Activated CD4-positive, alpha-beta T cell treated with anti-CD3 and anti-CD28 coated beads, Interleukin-2, amount 10 ng/mL, durations not matched to agents 7 days and 5 days (primary cell): ENCODE measurements around the gene PTGIS. TPM values are rescaled to one million over a fixed set of nuclear protein-coding genes. Genes with fewer than 3 reads are reported as not detected.
A peak's percentile ranks its signal among the peaks of the same experiment; 100 is the strongest.

ENCODE experiments used
- CTCF ChIA-PET: fragments of 350-600 bp; sonication (Branson Sonifier 250); formaldehyde crosslinking; loops from one replicate; lab custom pipeline; 2021; ENCODE audit warnings: antibody characterized with exemption; lab: Charles Lee
- POLR2A ChIA-PET: fragments of 350-600 bp; sonication (Branson Sonifier 250); formaldehyde crosslinking; loops from one replicate; lab custom pipeline; 2021; ENCODE audit warnings: antibody characterized with exemption; lab: Charles Lee
- DNase-seq: peaks from one replicate; pipeline ENCODE4 v3.0.0-alpha.2; 2020
- H3K27ac Mint-ChIP-seq: one replicate; pipeline ENCODE4 v1.8.0; 2021; ENCODE audit warnings: mild to moderate bottlenecking, moderate library complexity, mixed read lengths
- H3K27me3 Mint-ChIP-seq: one replicate; pipeline ENCODE4 v1.8.0; 2021; ENCODE audit warnings: mixed read lengths
- H3K36me3 Mint-ChIP-seq: one replicate; pipeline ENCODE4 v1.8.0; 2021; ENCODE audit warnings: low read depth, mixed read lengths
- H3K4me1 Mint-ChIP-seq: one replicate; pipeline ENCODE4 v1.8.0; 2021; ENCODE audit warnings: mixed read lengths
- H3K4me3 Mint-ChIP-seq: one replicate; pipeline ENCODE4 v1.8.0; 2021; ENCODE audit warnings: mild to moderate bottlenecking, moderate library complexity, mixed read lengths
- H3K9me3 Mint-ChIP-seq: one replicate; pipeline ENCODE4 v1.8.0; 2021; ENCODE audit warnings: mixed read lengths
- total RNA-seq, 2 experiments: library from RNA; stranded (reverse); gene quantifications; one replicate each; pipeline ENCODE4 v1.2.3, GENCODE V29; 2021

Gene PTGIS
- total RNA-seq, 2 experiments from 2014 or later, result 0.40 to 0.62 TPM

GRCh38 chr20:49594143-49594930, 26.4 kb upstream of the PTGIS start:
- Mint-ChIP-seq H3K27me3 (peaks cover 2% of the 10 kb centered on the region), H3K27ac (peak overlapping the region; percentile 92), H3K9me3 (peaks cover 25% of the 10 kb centered on the region), H3K4me3 (peak overlapping the region; percentile 74), H3K4me1 (peaks cover 88% of the 10 kb centered on the region), H3K36me3 (peaks cover 50% of the 10 kb centered on the region)
- POLR2A ChIA-PET, result interaction anchor here (1.0 kb wide), 1 partner anchor 10 kb away, joined by 3 read pairs; no protein-coding TSS in a partner anchor
- CTCF ChIA-PET, result interaction anchor here (0.5 to 5.5 kb wide), 10 partner anchors 9 to 54 kb away, joined by 3 to 42 read pairs (median 3); no protein-coding TSS in a partner anchor
- DNase-seq, result peak; percentile 82

- Mint-ChIP-seq H3K27ac (peak overlapping the region; percentile 92), H3K27me3 (peaks cover 2% of the 10 kb centered on the region), H3K4me1 (peaks cover 88% of the 10 kb centered on the region), H3K9me3 (peaks cover 27% of the 10 kb centered on the region), H3K4me3 (peak overlapping the region; percentile 74), H3K36me3 (peaks cover 52% of the 10 kb centered on the region)
- ChIA-PET POLR2A (interaction anchor here (1.0 kb wide), 1 partner anchor 10 kb away, joined by 3 read pairs; no protein-coding TSS in a partner anchor), CTCF (interaction anchor here (0.5 to 5.5 kb wide), 8 partner anchors 10 to 299 kb away, joined by 3 to 42 read pairs (median 4); no protein-coding TSS in a partner anchor)
- DNase-seq, result no peak
These were observed 25.7 kb upstream of the PTGIS start for GRCh38 chr20:49593466-49594142.

DNA sequence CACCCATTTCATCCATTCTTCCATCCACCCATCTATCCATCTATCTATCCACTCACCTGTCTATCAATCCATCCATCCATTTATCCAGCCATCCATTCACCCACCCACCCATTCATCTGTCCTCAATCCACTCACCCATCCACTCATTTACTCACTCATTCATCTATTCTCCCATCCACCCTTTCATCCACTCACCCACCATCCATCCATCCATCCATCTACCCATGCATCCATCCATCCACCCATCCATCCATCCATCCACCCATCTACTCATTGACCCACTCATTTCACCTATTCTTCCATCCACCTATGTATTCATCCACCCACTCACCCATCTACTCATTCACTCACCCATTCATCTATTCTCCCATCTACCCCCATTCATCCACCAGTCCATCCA, 24.2 kb upstream of the PTGIS start:
- POLR2A ChIA-PET, result no interaction called here
- peaks cover 2% of the 10 kb centered on the region for H3K27me3 Mint-ChIP-seq
- CTCF ChIA-PET, result interaction anchor here (1.2 to 5.5 kb wide), 2 partner anchors 12 to 52 kb away, joined by 5 to 42 read pairs; no protein-coding TSS in a partner anchor

DNA sequence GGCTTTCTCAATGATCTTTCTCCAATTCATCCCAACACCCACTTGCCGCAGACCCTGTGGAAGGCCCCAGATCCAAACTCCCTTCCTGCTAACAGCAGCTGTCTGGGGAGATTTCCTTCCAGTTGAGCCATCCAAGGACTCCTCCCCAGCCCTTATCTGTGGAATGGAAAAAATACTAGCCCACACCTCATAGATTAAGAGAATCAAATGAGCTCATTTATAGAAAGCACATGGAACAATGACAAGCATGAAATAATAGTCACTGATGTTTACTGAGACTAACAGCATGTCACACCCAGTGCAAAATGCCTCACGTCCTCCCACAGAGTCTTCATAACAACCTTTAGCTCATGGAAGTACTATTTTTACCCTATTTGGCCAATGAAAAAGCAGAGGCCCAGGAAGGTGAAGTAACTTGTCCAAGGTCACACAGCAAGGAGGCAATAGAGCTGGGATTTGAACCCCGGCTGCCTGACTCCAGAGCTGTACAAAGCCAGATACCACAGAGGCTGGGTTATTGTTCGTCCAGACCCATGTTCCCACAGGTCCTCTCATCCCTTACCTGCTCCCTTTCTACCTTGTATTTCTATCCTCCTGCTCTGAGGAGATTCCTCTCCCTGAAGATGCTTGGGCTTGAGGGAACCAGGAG, 23.4 kb upstream of the PTGIS start:
- CTCF ChIA-PET, result interaction anchor here (1.2 to 2.7 kb wide), 2 partner anchors 12 to 49 kb away, joined by 5 to 8 read pairs; no protein-coding TSS in a partner anchor
- H3K9me3 Mint-ChIP-seq, result peaks cover 18% of the 10 kb centered on the region
- H3K4me3 Mint-ChIP-seq, result no peak overlapping the region
- POLR2A ChIA-PET, result no interaction called here
- DNase-seq, result no peak
- peaks cover 74% of the 10 kb centered on the region for H3K4me1 Mint-ChIP-seq
- peak overlapping the region; percentile 92 for H3K27ac Mint-ChIP-seq
- peaks cover 2% of the 10 kb centered on the region for H3K27me3 Mint-ChIP-seq
- H3K36me3 Mint-ChIP-seq, result peaks cover 37% of the 10 kb centered on the region

More for the DNA sequence above, 24.2 kb upstream of the PTGIS start:
- no peak for DNase-seq
- H3K4me3 Mint-ChIP-seq, result no peak overlapping the region
- H3K9me3 Mint-ChIP-seq, result peaks cover 18% of the 10 kb centered on the region
- H3K27ac Mint-ChIP-seq, result peak overlapping the region; percentile 92
- H3K36me3 Mint-ChIP-seq, result peaks cover 40% of the 10 kb centered on the region
- H3K4me1 Mint-ChIP-seq, result peaks cover 78% of the 10 kb centered on the region

GRCh38 chr20:49590163-49591017, 22.5 kb upstream of the PTGIS start:
- peaks cover 18% of the 10 kb centered on the region for H3K9me3 Mint-ChIP-seq
- peaks cover 2% of the 10 kb centered on the region for H3K27me3 Mint-ChIP-seq
- H3K27ac Mint-ChIP-seq, result peak overlapping the region; percentile 64
- DNase-seq, result no peak
- H3K4me3 Mint-ChIP-seq, result no peak overlapping the region
- peaks cover 66% of the 10 kb centered on the region for H3K4me1 Mint-ChIP-seq
- POLR2A ChIA-PET, result interaction anchor here (0.6 kb wide), 1 partner anchor 369 kb away, joined by 3 read pairs; no protein-coding TSS in a partner anchor
- CTCF ChIA-PET, result interaction anchor here (1.0 to 2.7 kb wide), 5 partner anchors 10 to 48 kb away, joined by 3 to 16 read pairs (median 5); no protein-coding TSS in a partner anchor
- peaks cover 35% of the 10 kb centered on the region for H3K36me3 Mint-ChIP-seq

DNA sequence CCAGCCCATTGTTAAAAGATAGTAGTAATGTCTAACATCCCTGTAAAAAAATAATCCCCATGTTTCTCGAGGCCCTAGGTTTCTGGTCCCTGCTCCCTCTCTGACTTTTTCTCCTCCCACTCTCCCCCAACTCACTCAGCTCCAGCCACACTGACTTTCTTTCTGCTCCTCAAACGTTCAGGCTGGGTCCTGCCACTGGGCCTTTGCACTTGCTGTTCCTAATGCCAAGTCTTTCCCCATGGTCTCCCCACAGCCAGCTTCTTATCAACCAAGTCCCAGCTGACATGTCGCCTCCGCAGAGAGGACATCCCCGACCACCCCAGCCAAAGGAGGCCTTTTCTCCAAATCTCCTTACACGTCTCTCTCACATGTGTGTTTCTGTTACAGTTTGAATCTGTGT, 21.8 kb upstream of the PTGIS start:
- ChIA-PET POLR2A (interaction anchor here (0.6 kb wide), 1 partner anchor 370 kb away, joined by 3 read pairs; no protein-coding TSS in a partner anchor), CTCF (interaction anchor here (1.0 to 2.7 kb wide), 5 partner anchors 9 to 48 kb away, joined by 3 to 16 read pairs (median 5); no protein-coding TSS in a partner anchor)
- peaks cover 30% of the 10 kb centered on the region for H3K36me3 Mint-ChIP-seq
- peak overlapping the region; percentile 57 for H3K27ac Mint-ChIP-seq
- H3K4me3 Mint-ChIP-seq, result no peak overlapping the region
- H3K4me1 Mint-ChIP-seq, result peaks cover 60% of the 10 kb centered on the region
- DNase-seq, result no peak
- H3K9me3 Mint-ChIP-seq, result peaks cover 18% of the 10 kb centered on the region
- H3K27me3 Mint-ChIP-seq, result peaks cover 4% of the 10 kb centered on the region

- Mint-ChIP-seq H3K27me3 (peaks cover 10% of the 10 kb centered on the region), H3K4me1 (peaks cover 37% of the 10 kb centered on the region), H3K27ac (no peak overlapping the region), H3K36me3 (peaks cover 31% of the 10 kb centered on the region), H3K4me3 (no peak overlapping the region), H3K9me3 (peaks cover 16% of the 10 kb centered on the region)
- no peak for DNase-seq
- ChIA-PET POLR2A (no interaction called here), CTCF (interaction anchor here (1.2 to 2.1 kb wide), 3 partner anchors 9 to 21 kb away, joined by 3 to 6 read pairs (median 3); no protein-coding TSS in a partner anchor)
These were observed 19.2 kb upstream of the PTGIS start for GRCh38 chr20:49587111-49587570.

DNA sequence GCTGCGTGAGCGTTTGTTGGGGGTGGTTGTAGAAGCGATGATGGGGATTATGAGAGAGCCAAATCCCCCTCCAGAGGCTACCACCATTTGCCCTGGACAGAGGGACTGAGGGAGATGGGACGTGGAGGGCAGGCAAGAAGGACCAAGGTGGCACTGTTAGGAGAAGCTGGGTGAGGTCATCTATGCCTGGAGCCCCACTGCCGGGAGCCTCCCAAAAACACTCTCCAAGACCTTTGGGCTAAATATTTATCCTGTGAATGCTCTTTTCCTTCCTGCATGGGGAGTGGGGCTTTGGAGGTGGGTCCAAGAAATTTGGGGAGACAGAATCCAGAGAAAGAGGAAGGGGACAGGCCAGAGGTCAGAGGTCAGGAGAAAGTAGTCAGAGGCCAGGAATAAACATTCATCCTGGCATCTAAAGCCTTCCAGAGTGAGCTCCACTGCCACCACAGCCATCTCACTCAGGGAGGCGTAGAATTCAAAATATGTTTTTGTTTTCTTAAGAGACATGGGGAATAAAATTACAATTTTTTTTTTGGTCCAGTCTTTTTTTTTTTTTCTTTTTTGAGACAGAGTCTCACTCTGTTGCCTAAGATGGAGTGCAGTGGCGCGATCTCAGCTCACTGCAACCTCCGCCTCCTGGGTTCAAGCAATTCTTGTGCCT, 17.8 kb upstream of the PTGIS start:
- Mint-ChIP-seq H3K36me3 (peaks cover 27% of the 10 kb centered on the region), H3K4me1 (peaks cover 29% of the 10 kb centered on the region), H3K27me3 (peaks cover 17% of the 10 kb centered on the region), H3K27ac (no peak overlapping the region), H3K9me3 (peaks cover 13% of the 10 kb centered on the region), H3K4me3 (no peak overlapping the region)
- CTCF ChIA-PET, result interaction anchor here (1.4 to 2.4 kb wide), 3 partner anchors 10 to 44 kb away, joined by 3 to 6 read pairs (median 6); no protein-coding TSS in a partner anchor
- DNase-seq, result no peak
- POLR2A ChIA-PET, result no interaction called here

DNA sequence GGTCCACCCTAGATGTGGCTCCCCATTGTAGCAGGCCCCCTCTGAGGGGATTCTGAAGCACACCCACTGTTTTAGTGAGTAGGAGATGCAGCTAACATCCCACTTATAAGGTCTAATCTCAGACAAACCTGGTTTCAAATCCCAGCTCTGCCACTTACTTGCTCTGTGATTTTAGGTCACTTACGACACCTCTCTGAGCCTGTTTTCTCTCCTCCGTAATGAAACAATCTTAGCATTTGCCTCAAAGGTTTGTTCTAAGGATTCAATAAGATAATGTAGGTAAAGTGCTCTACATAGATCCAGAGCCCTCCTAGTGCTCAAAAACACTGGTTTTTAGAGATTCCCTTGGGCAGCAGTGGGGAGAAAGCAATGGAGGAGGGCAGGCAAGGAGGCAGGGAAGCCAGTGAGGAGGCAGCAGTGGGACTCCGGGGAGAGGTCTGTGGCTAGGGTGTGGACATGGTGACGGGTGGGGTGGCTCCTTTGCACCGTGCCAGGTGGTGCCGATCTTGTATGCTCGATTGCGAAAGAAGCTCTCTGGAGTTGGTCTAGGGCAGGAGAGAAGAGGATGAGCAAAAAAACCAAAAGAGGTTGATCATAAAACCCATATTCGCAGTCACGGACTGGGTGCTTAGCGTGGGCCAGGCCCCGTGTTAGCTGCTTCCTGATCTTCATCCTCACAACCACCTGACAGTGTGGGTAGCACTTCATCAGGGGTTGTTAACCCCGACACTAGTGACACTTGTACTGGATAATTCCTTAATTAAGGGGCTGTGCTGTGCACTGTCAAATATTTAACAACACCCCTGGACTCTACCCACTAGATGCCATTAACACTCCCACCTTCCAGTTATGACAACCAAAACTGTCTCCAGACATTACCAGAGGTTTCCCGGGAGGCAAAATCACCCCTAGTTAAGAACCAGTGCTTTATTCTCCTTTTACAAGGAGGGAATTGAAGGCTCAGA, 16.8 kb upstream of the PTGIS start:
- Mint-ChIP-seq H3K4me1 (peaks cover 26% of the 10 kb centered on the region), H3K27me3 (peaks cover 21% of the 10 kb centered on the region), H3K9me3 (peaks cover 10% of the 10 kb centered on the region), H3K36me3 (peaks cover 21% of the 10 kb centered on the region), H3K4me3 (no peak overlapping the region), H3K27ac (peak overlapping the region; percentile 32)
- ChIA-PET CTCF (interaction anchor here (0.6 to 2.7 kb wide), 3 partner anchors 10 to 147 kb away, joined by 5 to 14 read pairs (median 6); no protein-coding TSS in a partner anchor), POLR2A (interaction anchor here (1.2 kb wide), 1 partner anchor 9 kb away, joined by 3 read pairs; no protein-coding TSS in a partner anchor)
- DNase-seq, result no peak
